T-helper 1 cell (primary cell): ENCODE data around the gene ALG9.
"Not testable (repeated sequence)": the region's sequence is repeated elsewhere in the genome, so short reads cannot be mapped to it uniquely, and the experiment has no call there.

ENCODE experiments used
- DNase-seq, 5 donors: peaks; one replicate each; pipeline ENCODE4 v3.0.0-alpha.2; 2012 to 2020
- total RNA-seq, 4 donors: gene quantifications; one replicate each; lab custom pipeline; 2026; lab: John Stamatoyannopoulos, UW

The ALG9 gene, protein sequence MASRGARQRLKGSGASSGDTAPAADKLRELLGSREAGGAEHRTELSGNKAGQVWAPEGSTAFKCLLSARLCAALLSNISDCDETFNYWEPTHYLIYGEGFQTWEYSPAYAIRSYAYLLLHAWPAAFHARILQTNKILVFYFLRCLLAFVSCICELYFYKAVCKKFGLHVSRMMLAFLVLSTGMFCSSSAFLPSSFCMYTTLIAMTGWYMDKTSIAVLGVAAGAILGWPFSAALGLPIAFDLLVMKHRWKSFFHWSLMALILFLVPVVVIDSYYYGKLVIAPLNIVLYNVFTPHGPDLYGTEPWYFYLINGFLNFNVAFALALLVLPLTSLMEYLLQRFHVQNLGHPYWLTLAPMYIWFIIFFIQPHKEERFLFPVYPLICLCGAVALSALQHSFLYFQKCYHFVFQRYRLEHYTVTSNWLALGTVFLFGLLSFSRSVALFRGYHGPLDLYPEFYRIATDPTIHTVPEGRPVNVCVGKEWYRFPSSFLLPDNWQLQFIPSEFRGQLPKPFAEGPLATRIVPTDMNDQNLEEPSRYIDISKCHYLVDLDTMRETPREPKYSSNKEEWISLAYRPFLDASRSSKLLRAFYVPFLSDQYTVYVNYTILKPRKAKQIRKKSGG
- 9.4 to 12.9 (median 11.9) reads per million in 4 donors for total RNA-seq

DNA sequence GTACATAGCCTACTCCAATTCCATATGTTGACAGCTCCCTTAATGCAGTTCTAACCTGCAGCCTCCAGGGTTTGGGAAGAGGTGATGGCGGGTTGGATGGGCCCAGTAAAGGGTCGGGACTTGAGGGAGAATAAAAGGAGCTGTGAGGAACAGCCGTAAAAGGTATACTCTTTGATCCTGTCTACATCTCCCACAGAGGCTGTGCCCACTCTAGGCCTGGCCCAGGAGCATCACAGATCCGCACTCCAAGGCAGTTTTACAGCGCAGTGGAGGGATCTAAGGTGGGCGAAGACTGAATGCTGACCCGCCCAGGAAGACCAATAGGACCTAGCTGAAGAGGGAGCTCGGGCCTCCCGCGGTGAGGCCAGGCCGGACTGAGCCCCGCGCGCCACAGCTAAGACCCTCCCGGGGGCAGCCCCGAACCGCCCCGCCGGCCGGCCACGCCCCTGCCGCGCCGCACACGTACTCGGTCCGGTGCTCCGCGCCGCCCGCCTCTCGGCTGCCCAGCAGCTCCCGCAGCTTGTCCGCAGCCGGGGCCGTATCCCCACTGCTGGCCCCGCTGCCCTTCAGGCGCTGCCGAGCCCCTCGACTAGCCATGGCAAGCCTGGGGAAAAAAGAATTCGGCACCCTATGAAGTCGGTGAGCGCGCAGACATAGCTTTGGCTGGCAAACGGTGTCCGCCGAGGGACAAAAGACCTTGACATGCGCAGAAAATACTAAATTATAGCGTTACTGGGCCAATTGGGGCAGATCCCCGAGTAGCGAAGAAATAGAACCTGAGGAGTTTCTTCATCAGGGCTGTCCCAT is at the start of gene ALG9:
Gene ALG9, minus strand, starts transcription at position 696 of the 807 bp plus-strand sequence. Its CDS starts 99 bp downstream, at position 597.
- DNase-seq = peak; percentile 66 to 90 (median 78)

DNA sequence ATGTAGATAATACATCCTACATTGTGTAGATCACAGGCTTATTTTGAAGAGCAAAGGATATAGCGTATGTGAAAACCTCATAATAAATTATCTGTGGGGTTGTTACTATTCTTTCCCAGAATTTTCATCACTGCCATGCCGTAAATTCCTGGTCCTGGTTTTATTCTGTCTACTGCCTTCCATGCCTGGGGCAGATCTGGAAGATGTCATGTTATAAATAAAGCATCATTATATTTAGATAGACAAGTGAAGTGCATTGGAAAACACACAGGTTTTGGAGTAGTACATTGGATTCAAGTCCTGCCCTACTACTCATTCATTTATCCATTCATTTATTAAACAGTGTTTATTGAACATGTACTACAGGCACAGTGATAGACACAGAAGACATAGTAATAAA is 49.5 kb upstream of the ALG9 start:
- no peak for DNase-seq

DNA sequence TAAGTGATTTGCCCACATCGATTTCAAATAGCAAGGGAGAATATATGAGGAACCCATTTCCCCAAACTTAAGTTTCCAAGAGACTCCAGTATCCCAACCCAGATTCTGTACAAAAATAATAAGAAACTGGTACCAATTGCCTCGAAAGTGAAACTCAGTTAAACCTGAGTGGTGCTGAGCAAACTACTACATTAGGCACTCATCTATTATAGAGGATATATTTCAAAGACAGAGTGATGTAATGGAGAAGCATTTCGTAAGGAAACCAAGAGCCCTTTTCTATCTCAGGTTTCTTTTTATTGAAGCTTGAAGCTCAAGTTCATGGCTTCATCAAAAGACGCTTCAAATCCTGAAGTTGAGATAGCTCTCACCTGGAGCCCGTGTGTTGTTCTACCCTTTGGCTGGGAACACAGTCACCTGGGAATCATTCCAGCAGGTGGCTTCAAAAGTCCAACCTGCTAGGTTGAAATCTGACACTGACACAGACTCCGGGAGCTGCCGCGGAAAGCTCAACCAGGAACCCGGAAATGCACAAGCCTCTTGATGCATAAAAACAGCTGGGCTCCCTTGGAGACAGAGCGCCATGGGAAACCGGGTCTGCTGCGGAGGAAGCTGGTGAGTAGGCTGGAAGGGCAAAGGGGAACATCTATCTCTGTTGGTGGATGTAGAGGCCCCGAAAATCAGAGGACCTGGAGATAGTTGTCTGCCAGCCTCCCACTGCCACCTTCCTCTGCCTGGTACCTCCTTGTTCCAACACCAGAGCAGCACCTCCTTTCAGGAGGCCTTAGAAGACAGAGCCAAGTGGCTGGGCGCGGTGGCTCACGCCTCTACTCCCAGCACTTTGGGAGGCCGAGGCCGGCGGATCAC is 47.2 kb upstream of the ALG9 start, which contains the start of gene C11orf52:
Gene C11orf52, plus strand, starts transcription at position 524 of the 867 bp plus-strand sequence. Its CDS starts 60 bp downstream, at position 584.
- no peak for DNase-seq

DNA sequence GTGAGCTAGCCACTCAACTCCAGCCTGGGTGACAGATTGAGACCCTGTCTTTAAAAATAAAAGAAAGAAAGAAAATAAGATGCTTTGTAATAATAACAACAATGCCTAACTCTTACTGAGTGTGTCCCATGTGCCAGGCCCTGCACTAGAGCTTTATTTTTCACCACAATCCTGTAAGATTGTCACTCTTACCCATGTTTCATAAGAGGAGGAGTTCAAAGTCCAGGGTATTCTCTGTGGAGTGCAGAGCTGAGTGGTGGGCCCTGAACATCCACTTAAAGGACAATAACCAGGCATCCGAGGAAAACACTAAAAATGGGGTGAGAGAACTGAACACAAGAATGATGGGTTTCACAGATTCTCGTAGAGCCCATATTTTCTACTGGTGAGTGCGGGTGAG is 46.4 kb upstream of the ALG9 start:
- no peak for DNase-seq

DNA sequence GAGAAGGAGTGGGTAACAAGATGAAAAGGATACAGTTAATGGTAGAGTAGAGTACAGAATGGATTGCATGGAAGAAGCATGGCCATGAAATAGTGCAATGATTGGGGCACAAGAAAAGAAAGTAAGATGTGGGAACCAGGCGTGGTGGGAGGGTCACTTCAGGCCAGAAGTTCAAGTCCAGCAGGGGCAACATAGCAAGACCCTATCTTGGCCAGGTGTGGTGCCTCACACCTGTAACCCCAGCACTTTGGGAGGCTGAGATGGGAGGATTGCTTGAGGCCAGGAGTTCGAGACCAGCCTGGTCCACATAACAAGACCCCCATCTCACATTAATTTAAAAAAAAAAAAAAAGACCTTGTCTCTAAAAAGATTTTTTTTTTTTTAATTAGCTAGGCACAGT is 45.9 kb upstream of the ALG9 start:
- no peak for DNase-seq

DNA sequence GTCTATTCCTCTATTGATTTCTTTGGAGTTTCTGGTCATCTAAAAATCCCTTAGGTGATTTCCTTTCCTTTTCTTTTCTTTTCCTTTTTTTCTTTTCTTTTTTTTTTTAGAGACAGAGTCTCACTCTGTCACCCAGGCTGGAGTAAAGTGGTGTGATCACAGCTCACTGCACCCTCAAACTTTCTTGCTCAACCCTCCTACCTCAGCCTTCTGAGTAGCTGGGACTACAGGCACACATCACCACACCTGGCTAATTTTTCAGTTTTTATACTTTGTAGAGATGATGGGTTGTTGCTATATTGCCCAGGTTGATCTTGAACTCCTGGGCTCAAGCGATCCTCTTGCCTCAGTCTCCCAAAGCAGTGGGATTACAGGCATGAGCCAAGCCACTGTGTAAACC is 45.4 kb upstream of the ALG9 start:
- no peak for DNase-seq

DNA sequence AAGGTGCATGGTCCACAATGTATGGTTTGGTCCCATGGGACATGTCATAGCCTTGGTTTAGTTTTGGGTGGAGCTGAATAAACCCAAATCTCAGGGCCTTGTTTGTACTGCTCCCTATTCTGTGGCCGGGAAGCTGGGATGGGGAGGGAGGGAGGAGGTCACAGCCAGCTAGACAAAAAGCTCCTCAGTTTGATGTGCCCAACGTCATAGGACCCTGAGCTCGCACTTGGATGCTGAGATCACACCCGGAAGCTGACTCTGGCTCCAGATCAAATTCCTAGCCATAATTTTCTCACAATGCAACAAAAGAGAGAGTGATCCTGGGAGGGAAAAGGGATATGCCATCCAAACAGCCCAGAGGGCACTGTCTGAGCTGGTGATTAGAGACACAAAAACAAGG is 42.6 kb upstream of the ALG9 start:
- no peak for DNase-seq

DNA sequence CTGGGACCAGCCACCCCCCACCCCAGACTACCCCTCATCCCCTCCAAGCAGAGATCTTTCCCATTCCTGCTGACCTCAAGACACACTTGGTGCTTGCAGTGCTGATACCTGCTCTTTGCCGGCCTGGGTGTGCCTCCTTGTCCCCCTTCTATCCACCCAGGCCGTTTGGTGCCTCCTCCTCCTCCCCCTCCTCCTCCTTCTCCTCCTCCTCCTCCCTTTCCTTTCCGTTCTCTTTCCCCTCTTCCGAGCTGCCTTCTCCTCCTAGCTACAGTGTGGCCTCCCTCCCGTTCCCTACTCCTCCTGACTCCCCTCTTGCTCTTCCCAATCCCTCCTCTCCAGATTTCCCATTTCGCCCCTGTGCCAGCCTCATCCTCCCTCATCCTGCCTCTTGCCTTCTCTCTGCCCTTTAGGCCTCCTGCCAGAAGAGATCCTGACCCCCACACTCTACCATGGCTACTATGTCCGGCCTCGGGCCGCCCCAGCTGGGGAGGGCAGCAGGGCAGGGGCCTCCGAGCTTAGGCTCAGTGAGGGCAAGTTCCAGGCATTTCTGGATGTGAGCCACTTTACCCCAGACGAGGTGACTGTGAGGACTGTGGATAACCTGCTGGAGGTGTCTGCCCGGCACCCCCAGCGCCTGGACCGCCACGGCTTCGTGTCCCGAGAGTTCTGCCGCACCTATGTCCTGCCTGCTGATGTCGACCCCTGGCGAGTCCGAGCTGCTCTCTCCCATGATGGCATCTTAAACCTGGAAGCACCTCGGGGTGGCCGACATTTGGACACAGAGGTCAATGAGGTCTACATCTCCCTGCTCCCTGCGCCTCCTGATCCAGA is 41.9 kb upstream of the ALG9 start:
- no peak for DNase-seq

DNA sequence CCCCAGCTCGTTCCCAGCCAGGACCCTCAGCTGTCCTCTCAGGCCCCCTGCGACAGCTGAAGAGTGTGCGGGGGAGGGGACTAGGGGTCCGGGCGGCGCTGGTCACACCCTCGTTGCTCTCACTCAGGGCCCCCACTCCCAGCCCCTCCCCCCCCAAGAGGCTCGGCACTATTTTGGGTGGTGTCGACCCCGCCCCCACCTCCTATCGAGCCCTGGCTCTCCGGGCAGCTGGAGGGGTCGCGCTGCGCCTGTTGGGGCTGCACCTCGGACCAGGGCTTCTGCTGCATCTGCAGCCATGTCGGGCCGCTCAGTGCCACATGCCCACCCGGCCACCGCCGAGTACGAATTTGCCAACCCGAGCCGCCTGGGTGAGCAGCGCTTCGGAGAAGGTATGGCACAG is 41.2 kb upstream of the ALG9 start, which contains the start of gene HSPB2:
Gene HSPB2, plus strand, starts transcription at position 200 of the 400 bp plus-strand sequence. Its CDS starts 96 bp downstream, at position 296.
- DNase-seq = no peak

DNA sequence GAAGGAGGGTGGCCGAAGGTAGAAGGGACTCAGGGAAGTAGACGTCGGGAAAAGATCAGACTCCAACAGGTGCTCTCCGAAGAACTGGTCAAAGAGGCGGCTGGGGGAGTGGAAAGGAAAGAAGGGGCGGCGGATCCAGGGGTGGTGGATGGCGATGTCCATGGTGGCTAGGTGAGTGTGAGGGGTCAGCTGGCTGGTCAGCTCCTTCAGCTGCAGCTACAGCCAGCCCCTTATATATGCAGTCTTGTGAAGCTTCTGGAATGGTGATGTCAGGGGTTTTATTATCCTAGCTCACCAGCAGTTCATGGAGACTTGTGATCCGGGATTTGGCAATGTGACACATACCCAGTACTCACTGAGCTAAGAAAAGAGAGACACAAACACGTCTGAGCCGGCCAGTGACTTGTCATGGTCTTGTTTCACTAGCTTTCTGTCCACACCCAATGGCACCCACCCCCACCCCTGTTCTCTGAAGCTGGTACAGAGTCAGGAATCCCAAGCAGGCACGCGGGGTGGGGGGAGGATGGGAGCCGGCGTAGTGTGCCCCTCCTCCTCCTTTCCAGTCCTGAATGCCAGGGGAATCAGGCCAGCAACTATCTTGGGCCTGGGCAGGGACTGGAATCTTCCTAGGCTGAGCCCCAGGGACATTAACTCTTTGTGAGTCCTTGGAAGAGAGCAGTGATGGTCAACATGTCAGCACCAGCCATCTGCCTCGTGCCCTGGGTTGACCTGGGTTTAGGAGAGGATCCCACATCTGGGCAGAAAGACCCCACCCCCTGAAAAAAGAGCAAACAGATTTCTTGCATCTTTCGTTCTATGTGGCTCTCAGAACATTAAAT is 40.4 kb upstream of the ALG9 start, which contains the start of gene CRYAB:
Gene CRYAB, minus strand, starts transcription at position 208 of the 839 bp plus-strand sequence. Its CDS starts 46 bp downstream, at position 162.
- no peak for DNase-seq

DNA sequence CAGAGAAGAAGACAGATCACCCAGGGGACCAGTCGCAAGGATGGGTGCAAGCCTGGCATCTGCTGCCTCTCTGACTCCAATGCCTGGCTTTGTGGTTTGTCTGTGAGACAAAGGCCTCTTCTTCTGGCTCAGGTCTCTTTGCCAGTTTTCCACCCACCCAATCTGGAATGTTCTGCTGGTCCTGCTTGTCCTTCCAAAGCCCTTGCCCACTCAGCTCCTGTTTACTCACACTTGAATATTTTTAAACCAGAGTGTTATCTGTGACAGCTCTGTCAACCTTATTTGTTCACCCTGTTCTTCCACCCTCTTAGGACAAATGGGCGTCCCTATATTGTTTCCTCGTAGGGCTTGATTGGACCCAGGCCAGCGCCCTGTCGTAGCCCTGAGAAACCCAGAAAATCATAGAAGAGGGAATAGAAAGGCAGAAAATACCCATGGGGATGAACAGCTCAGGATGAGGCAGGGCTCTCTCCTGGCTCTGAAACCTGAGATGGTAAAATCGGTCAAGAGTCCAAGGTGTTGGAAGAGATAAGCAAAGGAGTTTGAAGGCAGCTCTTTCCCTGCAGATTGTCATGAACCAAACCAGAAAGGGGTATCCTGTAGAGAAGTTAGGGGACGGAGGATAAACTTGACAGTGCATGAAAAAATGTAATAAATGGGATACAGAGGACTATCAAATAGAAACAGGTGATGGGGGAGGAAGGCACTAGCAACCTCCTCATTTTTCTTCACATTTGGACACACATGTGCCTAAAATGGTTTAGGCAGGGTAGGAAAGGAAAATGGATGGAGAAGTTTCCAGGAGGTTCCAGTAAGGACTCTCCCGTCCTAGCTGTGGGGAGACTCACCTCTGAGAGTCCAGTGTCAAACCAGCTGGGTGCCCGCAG is 39.5 kb upstream of the ALG9 start:
- DNase-seq = no peak

DNA sequence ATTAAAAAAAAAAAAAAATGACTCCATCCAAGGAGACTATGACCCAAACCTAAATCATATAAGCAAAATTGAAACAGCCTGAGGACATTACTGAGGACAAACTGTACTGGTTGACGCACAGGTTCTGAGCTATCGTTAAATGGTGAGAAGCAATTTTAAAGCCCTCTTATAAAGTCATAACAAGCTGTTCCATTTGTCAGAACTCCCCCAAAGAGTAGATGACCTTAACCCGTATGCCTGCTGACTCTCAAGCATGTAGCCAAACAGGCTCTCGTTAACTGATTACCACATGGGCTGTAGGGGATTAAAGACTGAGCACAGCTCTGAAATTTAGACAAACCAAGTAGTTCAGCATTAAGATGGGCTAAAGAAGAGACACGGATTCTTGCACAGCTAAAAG is 38.0 kb upstream of the ALG9 start:
- DNase-seq = no peak

DNA sequence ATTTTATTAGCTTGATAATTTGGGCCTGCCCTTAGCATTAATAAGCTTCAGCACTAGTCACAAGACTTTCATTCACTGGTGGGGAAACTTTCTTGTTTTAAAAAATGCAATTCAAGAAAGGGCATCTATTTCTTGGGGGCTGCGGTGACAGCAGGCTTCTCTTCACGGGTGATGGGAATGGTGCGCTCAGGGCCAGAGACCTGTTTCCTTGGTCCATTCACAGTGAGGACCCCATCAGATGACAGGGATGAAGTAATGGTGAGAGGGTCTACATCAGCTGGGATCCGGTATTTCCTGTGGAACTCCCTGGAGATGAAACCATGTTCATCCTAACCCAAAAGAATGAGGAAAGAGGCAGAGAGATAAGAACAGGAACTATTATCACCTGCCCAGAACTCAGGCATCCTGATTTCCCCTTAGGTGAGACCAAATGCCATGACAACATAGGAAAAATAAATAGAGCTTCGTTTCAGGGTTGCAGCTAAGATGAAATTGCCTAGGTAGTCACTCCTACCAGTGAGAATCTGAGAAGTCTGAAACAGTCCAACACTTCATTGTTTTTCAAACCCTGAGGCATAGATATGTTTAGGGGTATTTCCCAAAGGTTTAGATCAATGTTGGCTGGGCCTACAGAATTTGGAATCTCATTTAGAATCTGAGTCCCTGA is 37.4 kb upstream of the ALG9 start:
- DNase-seq = no peak

DNA sequence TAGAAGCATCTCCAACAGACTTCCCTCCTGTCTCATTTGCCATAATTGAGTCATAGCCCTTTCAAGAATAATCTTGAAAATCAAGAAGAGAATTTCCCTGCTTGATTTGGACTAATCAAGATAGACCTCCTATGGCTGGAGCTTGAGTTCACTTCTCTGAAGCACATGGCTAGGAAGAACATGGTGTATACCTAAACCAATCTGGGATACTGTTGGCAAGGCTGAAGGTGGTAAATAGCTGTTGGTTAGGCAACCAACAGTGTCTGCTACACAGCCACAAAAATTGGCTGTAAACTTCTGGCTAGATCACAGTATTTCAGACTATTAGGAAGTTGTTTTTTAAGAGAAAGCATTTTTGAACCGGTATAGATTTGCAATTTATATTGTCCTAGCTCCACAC is 35.3 kb upstream of the ALG9 start:
- no peak for DNase-seq

DNA sequence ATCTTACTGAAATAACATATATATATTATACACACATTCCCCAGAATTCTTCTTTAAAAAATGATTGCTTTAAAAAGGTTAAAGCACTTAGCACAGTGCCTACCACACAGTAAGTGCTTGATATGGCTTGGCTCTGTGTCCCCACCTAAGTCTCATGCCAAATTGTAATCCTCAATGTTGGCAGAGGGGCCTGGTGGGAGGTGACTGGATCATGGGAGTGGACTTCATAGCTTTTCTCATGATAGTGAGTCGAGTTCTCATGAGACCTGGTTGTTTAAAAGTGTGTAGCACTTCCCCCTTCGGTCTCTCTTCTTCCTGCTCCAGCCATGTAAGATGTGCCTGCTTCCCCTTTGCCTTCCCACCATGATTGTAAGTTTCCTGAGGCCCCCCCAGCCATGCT is 34.0 kb upstream of the ALG9 start:
- DNase-seq = no peak

DNA sequence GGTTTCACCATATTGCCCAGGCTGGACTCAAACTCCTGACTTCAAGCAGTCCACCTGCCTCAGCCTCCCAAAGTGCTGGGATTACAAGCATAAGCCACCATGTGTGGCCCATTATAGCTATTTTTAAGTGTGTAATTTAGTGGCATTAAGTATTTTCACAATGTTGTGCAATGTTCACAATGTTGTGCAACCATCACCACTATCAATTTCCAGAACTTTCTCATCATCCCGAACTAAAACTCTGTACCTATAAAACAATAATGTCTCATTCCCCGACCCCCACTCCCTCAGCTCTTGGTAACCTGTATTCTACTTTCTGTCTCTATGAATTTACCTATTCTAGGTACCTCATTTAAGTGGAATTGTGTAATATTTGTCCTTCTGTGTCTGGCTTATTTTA is 15.5 kb upstream of the ALG9 start:
- no peak for DNase-seq

DNA sequence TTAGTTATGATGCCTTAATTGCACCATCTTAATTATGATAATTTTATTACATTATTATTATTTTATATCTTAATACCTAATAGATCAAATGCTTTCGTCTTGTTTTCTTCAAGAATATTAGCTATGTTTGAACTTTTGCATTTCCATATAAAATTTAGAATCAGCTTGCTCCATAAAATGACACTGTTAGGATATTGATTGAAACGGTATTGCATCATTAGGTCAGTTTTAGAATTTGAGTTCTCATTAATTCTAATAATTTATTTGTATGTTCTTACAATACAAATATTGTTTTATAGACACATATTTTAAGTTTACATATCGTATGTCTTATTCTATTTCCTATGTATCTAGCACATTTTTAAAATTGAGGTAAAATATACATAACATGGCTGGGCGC is 14.7 kb upstream of the ALG9 start:
- no peak for DNase-seq

DNA sequence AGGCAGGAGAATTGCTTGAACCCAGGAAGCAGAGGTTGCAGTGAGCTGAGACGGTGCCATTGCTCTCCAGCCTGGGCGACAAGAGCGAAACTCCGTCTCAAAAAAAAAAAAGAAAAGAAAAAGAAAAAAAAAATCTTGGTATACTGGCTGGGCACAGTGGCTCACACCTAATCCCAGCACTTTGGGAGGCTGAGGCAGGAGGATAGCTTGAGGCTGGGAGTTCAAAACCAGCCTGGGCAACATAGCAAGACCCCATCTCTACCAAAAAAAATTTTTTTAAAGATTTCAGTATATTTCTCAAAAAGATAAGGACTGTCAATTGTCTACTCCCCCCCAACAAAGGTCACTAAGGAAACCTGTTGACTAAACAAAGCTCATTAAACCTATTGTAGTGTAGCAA is 13.7 kb upstream of the ALG9 start:
- DNase-seq = not testable (repeated sequence)

DNA sequence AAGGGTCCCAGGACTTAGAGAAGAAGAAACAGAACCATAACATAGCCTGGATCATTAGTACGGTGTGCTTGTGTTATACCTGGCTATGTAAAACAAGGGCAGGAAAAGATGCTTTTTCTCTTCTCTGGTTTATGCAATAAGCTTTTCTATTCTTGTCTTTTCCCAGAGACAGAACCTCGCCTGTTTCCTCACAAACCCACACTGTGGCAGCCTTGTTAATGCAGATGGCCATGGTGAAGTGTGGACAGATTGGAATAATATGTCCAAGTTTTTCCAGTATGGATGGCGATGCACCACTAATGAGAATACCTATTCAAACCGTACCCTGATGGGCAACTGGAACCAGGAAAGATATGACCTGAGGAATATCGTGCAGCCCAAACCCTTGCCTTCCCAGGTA is 10.8 kb upstream of the ALG9 start:
- DNase-seq = no peak
